ENCODE results near the gene ZSCAN10.

ZSCAN10 gene

DNA sequence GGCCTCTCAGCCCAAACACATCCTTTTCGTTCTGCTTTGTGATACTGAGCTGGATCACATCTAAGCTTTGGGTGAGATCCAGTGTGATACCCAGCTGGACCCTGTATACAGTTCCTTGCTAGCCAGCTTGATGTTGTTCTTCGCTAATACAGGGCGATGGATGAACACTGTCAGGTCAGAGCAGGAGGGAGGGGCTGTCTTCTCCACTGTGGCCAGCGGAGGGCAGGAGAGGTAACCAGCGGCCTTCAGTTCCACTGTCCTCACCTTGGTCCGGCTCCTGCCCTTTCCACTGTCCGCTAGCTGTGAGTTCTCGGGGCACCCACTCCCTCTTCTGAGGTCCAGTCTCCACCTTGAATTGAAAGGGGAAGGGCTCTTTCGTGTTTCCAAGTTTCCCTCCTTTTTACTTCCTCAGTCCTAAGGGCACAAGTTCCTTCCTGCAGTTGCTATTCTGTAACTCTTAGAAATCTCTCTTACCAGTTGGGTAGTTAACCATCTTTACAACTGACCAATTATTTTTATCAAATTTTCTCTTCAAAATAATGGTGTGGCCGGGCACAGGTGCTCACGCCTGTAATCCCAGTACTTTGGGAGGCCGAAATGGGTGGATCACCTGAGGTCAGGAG lies 32.8 kb upstream of the ZSCAN10 start:
- no peak overlapping the region for H3K18ac ChIP-seq (ENCODE audit: low read length)
- no peak overlapping the region for H3K4ac ChIP-seq (ENCODE audit: low read depth, low read length)
- H2AK5ac ChIP-seq (ENCODE audit: low read length) = no peak overlapping the region
- no peaks in the 10 kb centered on the region for H3K9me3 ChIP-seq (ENCODE audit: insufficient read depth, low read depth, low read length)
- no peak overlapping the region for H4K12ac ChIP-seq (ENCODE audit: low read depth, low read length)
- H3K23ac ChIP-seq (ENCODE audit: low read length) = no peak overlapping the region
- H3K36me3 ChIP-seq (ENCODE audit: control insufficient read depth in 1 of 2, insufficient read depth in 2 of 2, low read length in 2 of 2) = peaks cover 22 to 23% of the 10 kb centered on the region in 2 experiments
- H3K4me3 ChIP-seq (ENCODE audit: low read depth, low read length) = no peak overlapping the region
- no peak overlapping the region for H3K9ac ChIP-seq (ENCODE audit: low read length)
- H2BK12ac ChIP-seq (ENCODE audit: low read length) = no peak overlapping the region
- DNase-seq = peak; percentile 60
- H4K8ac ChIP-seq (ENCODE audit: low read depth, low read length) = no peak overlapping the region
- no peaks in the 10 kb centered on the region for H3K27me3 ChIP-seq (ENCODE audit: insufficient read depth, low read length)
- H3K79me2 ChIP-seq (ENCODE audit: control insufficient read depth, insufficient read depth, low read length, poor library complexity) = peaks cover 8% of the 10 kb centered on the region
- H3K14ac ChIP-seq (ENCODE audit: low read length) = no peak overlapping the region
- H3K4me2 ChIP-seq (ENCODE audit: low read length) = no peak overlapping the region
- no peak overlapping the region for H4K91ac ChIP-seq (ENCODE audit: low read depth, low read length)
- no peak overlapping the region for H2BK120ac ChIP-seq (ENCODE audit: insufficient read depth, low read length, poor library complexity)
- H3K27ac ChIP-seq (ENCODE audit: low read depth, low read length) = no peak overlapping the region
- H2BK5ac ChIP-seq (ENCODE audit: low read depth, low read length, poor library complexity) = no peak overlapping the region
- no CpG with 5 or more reads among the region's 12 CpGs for WGBS (ENCODE audit: extremely low coverage, insufficient coverage, insufficient read length)
- H3K79me1 ChIP-seq (ENCODE audit: low read length) = peaks cover 9% of the 10 kb centered on the region
- H2AFZ ChIP-seq (ENCODE audit: insufficient read depth, low read length, poor library complexity) = no peak overlapping the region
- peaks cover 0 to 6% of the 10 kb centered on the region in 2 experiments for H3K4me1 ChIP-seq (ENCODE audit: control insufficient read depth in 1 of 2, insufficient read depth in 2 of 2, low read length in 2 of 2)

DNA sequence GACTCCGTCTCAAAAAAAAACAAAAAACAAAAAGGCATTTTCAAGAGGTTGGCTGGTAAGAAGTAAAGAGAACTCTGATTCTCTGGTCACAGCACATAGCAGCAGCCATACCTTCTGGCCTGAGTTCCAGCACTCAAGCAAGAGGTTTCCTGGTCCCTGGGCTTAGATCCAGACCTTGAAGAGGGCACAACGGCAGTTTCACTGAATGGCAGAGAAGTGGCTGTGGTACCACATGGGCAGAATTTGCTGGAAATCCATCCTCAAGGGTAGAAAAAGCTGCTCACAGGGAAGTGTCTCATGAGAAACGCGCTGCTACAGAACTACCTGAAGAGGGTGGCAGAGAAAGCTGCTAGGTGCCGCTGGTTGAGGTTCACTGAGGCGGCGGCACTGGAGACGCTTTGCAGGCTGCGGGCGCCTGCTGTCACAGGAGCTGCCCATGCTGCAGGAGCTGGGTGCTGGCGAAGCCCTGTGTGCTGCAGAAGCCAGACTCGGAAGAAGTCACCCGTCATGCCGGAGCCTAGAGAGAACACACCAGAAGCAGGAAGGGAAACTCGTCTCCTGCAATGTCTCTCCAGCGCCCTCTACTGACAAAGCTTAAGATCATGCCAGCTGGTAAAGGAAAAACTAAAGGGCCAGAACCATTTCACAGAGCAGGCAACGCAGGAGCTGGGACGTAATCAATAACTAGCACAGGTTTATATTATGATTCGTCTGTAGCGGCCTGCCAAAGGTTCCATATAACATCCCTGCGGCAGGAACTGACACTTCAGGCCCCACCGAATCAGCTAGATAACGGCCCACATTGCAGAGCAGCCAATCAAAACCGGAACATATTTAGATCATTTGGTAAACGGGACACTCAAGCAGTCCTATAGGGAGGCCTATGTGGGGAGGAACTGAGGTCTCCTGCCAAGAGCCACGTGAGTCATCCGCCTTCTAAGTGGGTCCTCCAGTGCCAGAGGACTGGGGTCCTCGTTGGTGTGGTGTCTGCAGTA lies 30.3 kb upstream of the ZSCAN10 start:
- Histone ChIP-seq H3K9ac (ENCODE audit: low read length) (no peak overlapping the region), H4K8ac (ENCODE audit: low read depth, low read length) (peak overlapping the region; percentile 25), H2BK12ac (ENCODE audit: low read length) (no peak overlapping the region), H2AK5ac (ENCODE audit: low read length) (no peak overlapping the region), H3K4ac (ENCODE audit: low read depth, low read length) (no peak overlapping the region), H4K91ac (ENCODE audit: low read depth, low read length) (no peak overlapping the region), H2AFZ (ENCODE audit: insufficient read depth, low read length, poor library complexity) (no peak overlapping the region), H3K4me2 (ENCODE audit: low read length) (peak overlapping the region; percentile 33), H3K4me1 (ENCODE audit: control insufficient read depth in 1 of 2, insufficient read depth in 2 of 2, low read length in 2 of 2) (peaks cover 0 to 6% of the 10 kb centered on the region in 2 experiments), H2BK120ac (ENCODE audit: insufficient read depth, low read length, poor library complexity) (no peak overlapping the region), H3K9me3 (ENCODE audit: insufficient read depth, low read depth, low read length) (no peaks in the 10 kb centered on the region), H2BK5ac (ENCODE audit: low read depth, low read length, poor library complexity) (no peak overlapping the region), H3K27ac (ENCODE audit: low read depth, low read length) (no peak overlapping the region), H3K27me3 (ENCODE audit: insufficient read depth, low read length) (no peaks in the 10 kb centered on the region), H4K12ac (ENCODE audit: low read depth, low read length) (peak overlapping the region; percentile 43), H3K18ac (ENCODE audit: low read length) (no peak overlapping the region), H3K4me3 (ENCODE audit: low read depth, low read length) (no peak overlapping the region), H3K79me2 (ENCODE audit: control insufficient read depth, insufficient read depth, low read length, poor library complexity) (peaks cover 4% of the 10 kb centered on the region), H3K79me1 (ENCODE audit: low read length) (peaks cover 3% of the 10 kb centered on the region), H3K23ac (ENCODE audit: low read length) (no peak overlapping the region), H3K14ac (ENCODE audit: low read length) (no peak overlapping the region), H3K36me3 (ENCODE audit: control insufficient read depth in 1 of 2, insufficient read depth in 2 of 2, low read length in 2 of 2) (peaks cover 22 to 25% of the 10 kb centered on the region in 2 experiments)
- WGBS (ENCODE audit: extremely low coverage, insufficient coverage, insufficient read length) = no CpG with 5 or more reads among the region's 28 CpGs
- DNase-seq = peak; percentile 69 to 87

- H2AK5ac ChIP-seq (ENCODE audit: low read length) = no peak overlapping the region
- no peaks in the 10 kb centered on the region for H3K9me3 ChIP-seq (ENCODE audit: insufficient read depth, low read depth, low read length)
- H3K18ac ChIP-seq (ENCODE audit: low read length) = no peak overlapping the region
- no peak overlapping the region for H2BK5ac ChIP-seq (ENCODE audit: low read depth, low read length, poor library complexity)
- H3K23ac ChIP-seq (ENCODE audit: low read length) = no peak overlapping the region
- H3K79me1 ChIP-seq (ENCODE audit: low read length) = no peaks in the 10 kb centered on the region
- H3K79me2 ChIP-seq (ENCODE audit: control insufficient read depth, insufficient read depth, low read length, poor library complexity) = no peaks in the 10 kb centered on the region
- H3K27ac ChIP-seq (ENCODE audit: low read depth, low read length) = no peak overlapping the region
- H2BK12ac ChIP-seq (ENCODE audit: low read length) = no peak overlapping the region
- H4K91ac ChIP-seq (ENCODE audit: low read depth, low read length) = no peak overlapping the region
- H4K12ac ChIP-seq (ENCODE audit: low read depth, low read length) = no peak overlapping the region
- H3K14ac ChIP-seq (ENCODE audit: low read length) = no peak overlapping the region
- no peak overlapping the region for H2BK120ac ChIP-seq (ENCODE audit: insufficient read depth, low read length, poor library complexity)
- H4K8ac ChIP-seq (ENCODE audit: low read depth, low read length) = no peak overlapping the region
- WGBS (ENCODE audit: extremely low coverage, insufficient coverage, insufficient read length) = no CpG with 5 or more reads among the region's 6 CpGs
- no peak overlapping the region for H3K4ac ChIP-seq (ENCODE audit: low read depth, low read length)
- H3K36me3 ChIP-seq (ENCODE audit: control insufficient read depth in 1 of 2, insufficient read depth in 2 of 2, low read length in 2 of 2) = peaks cover 22 to 25% of the 10 kb centered on the region in 2 experiments
- H3K4me2 ChIP-seq (ENCODE audit: low read length) = no peak overlapping the region
- no peak overlapping the region for H2AFZ ChIP-seq (ENCODE audit: insufficient read depth, low read length, poor library complexity)
- H3K27me3 ChIP-seq (ENCODE audit: insufficient read depth, low read length) = no peaks in the 10 kb centered on the region
- H3K9ac ChIP-seq (ENCODE audit: low read length) = no peak overlapping the region
- H3K4me3 ChIP-seq (ENCODE audit: low read depth, low read length) = no peak overlapping the region
- DNase-seq = no peak
- peaks cover 3 to 8% of the 10 kb centered on the region in 2 experiments for H3K4me1 ChIP-seq (ENCODE audit: control insufficient read depth in 1 of 2, insufficient read depth in 2 of 2, low read length in 2 of 2)
Measured at GRCh38 chr16:3127745-3128144, 28.7 kb upstream of the ZSCAN10 start.

GRCh38 chr16:3123986-3124886 lies 25.1 kb upstream of the ZSCAN10 start:
- no peaks in the 10 kb centered on the region for H3K79me1 ChIP-seq (ENCODE audit: low read length)
- H3K18ac ChIP-seq (ENCODE audit: low read length) = peak overlapping the region; percentile 14
- H3K4me3 ChIP-seq (ENCODE audit: low read depth, low read length) = peak overlapping the region; percentile 80
- peak overlapping the region; percentile 53 for H4K91ac ChIP-seq (ENCODE audit: low read depth, low read length)
- peak overlapping the region; percentile 66 for H2AFZ ChIP-seq (ENCODE audit: insufficient read depth, low read length, poor library complexity)
- DNase-seq = peak; percentile 92 to 96
- H3K27me3 ChIP-seq (ENCODE audit: insufficient read depth, low read length) = no peaks in the 10 kb centered on the region
- no peaks in the 10 kb centered on the region for H3K79me2 ChIP-seq (ENCODE audit: control insufficient read depth, insufficient read depth, low read length, poor library complexity)
- no peak overlapping the region for H3K4ac ChIP-seq (ENCODE audit: low read depth, low read length)
- no peak overlapping the region for H3K23ac ChIP-seq (ENCODE audit: low read length)
- no peak overlapping the region for H2AK5ac ChIP-seq (ENCODE audit: low read length)
- peaks cover 28 to 35% of the 10 kb centered on the region in 2 experiments for H3K36me3 ChIP-seq (ENCODE audit: control insufficient read depth in 1 of 2, insufficient read depth in 2 of 2, low read length in 2 of 2)
- peak overlapping the region; percentile 81 for H3K9ac ChIP-seq (ENCODE audit: low read length)
- H3K27ac ChIP-seq (ENCODE audit: low read depth, low read length) = peak overlapping the region; percentile 35
- H3K14ac ChIP-seq (ENCODE audit: low read length) = peak overlapping the region; percentile 47
- H4K8ac ChIP-seq (ENCODE audit: low read depth, low read length) = peak overlapping the region; percentile 85
- H3K4me1 ChIP-seq (ENCODE audit: control insufficient read depth in 1 of 2, insufficient read depth in 2 of 2, low read length in 2 of 2) = peaks cover 3 to 6% of the 10 kb centered on the region in 2 experiments
- WGBS (ENCODE audit: extremely low coverage, insufficient coverage, insufficient read length) = no CpG with 5 or more reads among the region's 72 CpGs
- no peak overlapping the region for H2BK12ac ChIP-seq (ENCODE audit: low read length)
- no peak overlapping the region for H2BK120ac ChIP-seq (ENCODE audit: insufficient read depth, low read length, poor library complexity)
- no peaks in the 10 kb centered on the region for H3K9me3 ChIP-seq (ENCODE audit: insufficient read depth, low read depth, low read length)
- H3K4me2 ChIP-seq (ENCODE audit: low read length) = peak overlapping the region; percentile 91
- H2BK5ac ChIP-seq (ENCODE audit: low read depth, low read length, poor library complexity) = no peak overlapping the region
- peak overlapping the region; percentile 27 for H4K12ac ChIP-seq (ENCODE audit: low read depth, low read length)

Data from trophoblast cell (in vitro differentiated cells and primary cell).